OCI-LY7 (cell line): ENCODE data around the gene DIAPH3.

Experiments used
- CTCF ChIP-seq: fragments of 200-600 bp; sonication (generic); conservative IDR thresholded peaks from 2 replicates; pipeline ENCODE4 v1.5.1; 2014; ENCODE audit warnings: mild to moderate bottlenecking, antibody characterized with exemption, low read length, moderate library complexity, mixed read lengths
- EZH2phosphoT487 ChIP-seq: fragments of 200-600 bp; sonication (generic); IDR thresholded peaks from 2 replicates; pipeline ENCODE4 v1.6.1; 2018; ENCODE audit warnings: low read depth, borderline replicate concordance, mild to moderate bottlenecking, mixed run types, antibody characterized with exemption, low read length, moderate library complexity, mixed read lengths

GRCh38 chr13:59885076-59885475 is 278.7 kb downstream of the DIAPH3 start:
- TF ChIP-seq CTCF: no peak
- TF ChIP-seq EZH2phosphoT487: no peak
